Endothelial cell of umbilical vein (primary cell): ENCODE results near the gene LENEP.

ENCODE experiments used
- CTCF ChIP-seq, 2 donors: IDR thresholded peaks; 1 replicate in 1 of 2; 2 replicates in 1 of 2; pipeline ENCODE4 v1.5.1; 2011; ENCODE audit warnings: low read length in 2 of 2, mild to moderate bottlenecking in 2 of 2, moderate library complexity in 2 of 2, control low read depth in 1 of 2, inconsistent platforms in 1 of 2, low read depth in 1 of 2; ENCODE audit not compliant: insufficient read depth in 1 of 2; ENCODE audit errors: extremely low read depth in 1 of 2
- EZH2 ChIP-seq: IDR thresholded peaks from 2 replicates; pipeline ENCODE4 v1.6.1; 2012; ENCODE audit warnings: borderline replicate concordance, low read depth, mild to moderate bottlenecking, moderate library complexity, low read length, inconsistent platforms; ENCODE audit not compliant: severe bottlenecking
- MAX ChIP-seq: IDR thresholded peaks from 2 replicates; pipeline ENCODE4 v1.6.1; 2011; ENCODE audit not compliant: insufficient read depth, insufficient read length
- POLR2A ChIP-seq: IDR thresholded peaks from 2 replicates; pipeline ENCODE4 v1.6.1; 2012; ENCODE audit warnings: low read depth, mild to moderate bottlenecking, control low read depth, low read length
- POLR2AphosphoS5 ChIP-seq: IDR thresholded peaks from 2 replicates; pipeline ENCODE4 v1.6.1; 2012; ENCODE audit warnings: low read depth, mild to moderate bottlenecking, control low read depth, low read length, moderate library complexity; ENCODE audit not compliant: insufficient read depth

GRCh38 chr1:154943649-154944400 is 49.6 kb upstream of the LENEP start:
- TF ChIP-seq EZH2 (no peak), CTCF (IDR thresholded peaks at IDR 0.05; ENCODE audit: extremely low read depth in 1 of 2, insufficient read depth in 1 of 2, low read depth in 1 of 2, low read length in 2 of 2) (peak; percentile 69 to 85), MAX (no peak), POLR2A (no peak), POLR2AphosphoS5 (no peak)
